Measurements from ENCODE around the gene CRYBB2. TPM values are rescaled to one million over a fixed set of nuclear protein-coding genes. Genes with fewer than 3 reads are reported as not detected.

Gene CRYBB2
- total RNA-seq, 1 experiment from 2014 or later = not detected

DNA sequence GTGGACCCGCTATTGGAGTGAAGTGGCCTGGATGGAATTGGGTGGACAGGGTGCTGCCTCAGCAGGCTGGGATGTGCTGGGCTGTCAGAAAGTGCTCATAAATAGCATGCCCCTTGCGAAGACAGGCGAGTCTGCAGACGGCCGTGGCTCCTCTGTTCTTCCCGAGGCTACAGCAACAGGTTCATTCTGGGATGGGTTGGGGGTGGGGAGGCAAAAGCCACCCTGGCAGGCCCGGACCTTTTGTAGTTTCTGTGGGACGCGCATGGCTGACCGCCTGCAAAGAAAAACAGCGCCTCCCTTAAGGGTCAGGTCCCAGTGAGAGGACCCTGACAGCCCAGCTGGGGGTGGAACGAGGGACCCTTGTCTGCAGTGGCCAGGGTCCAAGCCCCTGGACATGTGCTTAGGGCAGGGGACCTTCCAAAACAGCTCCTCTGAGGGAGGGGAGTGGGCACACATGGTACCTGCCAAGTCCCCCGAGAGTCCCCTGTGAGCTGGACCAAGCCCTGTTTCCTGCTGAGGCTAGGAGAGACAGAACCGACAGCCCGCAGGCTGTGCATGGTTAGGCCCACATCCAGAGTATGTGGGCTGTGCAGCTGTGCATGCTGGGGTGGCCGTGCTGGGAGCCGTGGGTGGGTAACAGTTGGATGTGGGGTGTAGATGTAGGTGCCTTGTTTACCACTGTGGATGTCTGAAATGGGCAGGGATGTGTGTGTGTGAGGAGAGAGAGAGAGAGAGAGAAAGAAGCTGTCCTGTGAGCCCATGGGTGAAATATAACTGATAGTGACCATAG, 19.5 kb upstream of the CRYBB2 start, which contains the start of gene CRYBB3:
Gene CRYBB3, plus strand, starts transcription at position 128 of the 790 bp plus-strand sequence. CDS start 1,539 bp downstream, outside the sequence.
- H2BK5ac ChIP-seq (ENCODE audit: insufficient read length, low read length) = no peak within 1 kb of the TSS
- H3K27ac ChIP-seq (ENCODE audit: insufficient read length, low read depth, low read length) = no peak within 1 kb of the TSS
- no peak within 1 kb of the TSS for H3K9ac ChIP-seq (ENCODE audit: extremely low read depth, insufficient read length, low read length)
- H3K79me2 ChIP-seq (ENCODE audit: insufficient read depth, low read length) = no peaks in the 10 kb centered on the region
- H2AK5ac ChIP-seq (ENCODE audit: insufficient read length, low read length) = no peak within 1 kb of the TSS
- no peak within 1 kb of the TSS for H2BK20ac ChIP-seq (ENCODE audit: low read depth, low read length, poor library complexity, severe bottlenecking)
- peaks cover 0 to 5% of the 10 kb centered on the region in 2 experiments; a peak in 1 of 4 replicates for H3K4me1 Mint-ChIP-seq
- no peak within 1 kb of the TSS for H2BK120ac ChIP-seq (ENCODE audit: low read depth, low read length, poor library complexity, severe bottlenecking)
- TF ChIP-seq, protein P1, sequence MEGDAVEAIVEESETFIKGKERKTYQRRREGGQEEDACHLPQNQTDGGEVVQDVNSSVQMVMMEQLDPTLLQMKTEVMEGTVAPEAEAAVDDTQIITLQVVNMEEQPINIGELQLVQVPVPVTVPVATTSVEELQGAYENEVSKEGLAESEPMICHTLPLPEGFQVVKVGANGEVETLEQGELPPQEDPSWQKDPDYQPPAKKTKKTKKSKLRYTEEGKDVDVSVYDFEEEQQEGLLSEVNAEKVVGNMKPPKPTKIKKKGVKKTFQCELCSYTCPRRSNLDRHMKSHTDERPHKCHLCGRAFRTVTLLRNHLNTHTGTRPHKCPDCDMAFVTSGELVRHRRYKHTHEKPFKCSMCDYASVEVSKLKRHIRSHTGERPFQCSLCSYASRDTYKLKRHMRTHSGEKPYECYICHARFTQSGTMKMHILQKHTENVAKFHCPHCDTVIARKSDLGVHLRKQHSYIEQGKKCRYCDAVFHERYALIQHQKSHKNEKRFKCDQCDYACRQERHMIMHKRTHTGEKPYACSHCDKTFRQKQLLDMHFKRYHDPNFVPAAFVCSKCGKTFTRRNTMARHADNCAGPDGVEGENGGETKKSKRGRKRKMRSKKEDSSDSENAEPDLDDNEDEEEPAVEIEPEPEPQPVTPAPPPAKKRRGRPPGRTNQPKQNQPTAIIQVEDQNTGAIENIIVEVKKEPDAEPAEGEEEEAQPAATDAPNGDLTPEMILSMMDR (conservative IDR thresholded peaks at IDR 0.05) = no peak
- no peaks in the 10 kb centered on the region for H3K23me2 ChIP-seq (ENCODE audit: insufficient read length, low read depth, low read length, poor library complexity, severe bottlenecking)
- H2BK12ac ChIP-seq (ENCODE audit: insufficient read length, low read depth, low read length) = no peak within 1 kb of the TSS
- H3K79me1 ChIP-seq (ENCODE audit: insufficient read depth, low read depth, low read length, poor library complexity, severe bottlenecking) = no peaks in the 10 kb centered on the region
- no peaks in the 10 kb centered on the region for H3K4me1 ChIP-seq (ENCODE audit: insufficient read depth, low read length)
- no peak within 1 kb of the TSS for H3K4me3 Mint-ChIP-seq
- no peaks in the 10 kb centered on the region for H3K27me3 Mint-ChIP-seq (ENCODE audit: low read depth)
- no peaks in the 10 kb centered on the region for H3K9me3 Mint-ChIP-seq
- peak within 1 kb of the TSS in 1 of 3 experiments; percentile 35; a peak in 1 of 7 replicates for H3K27ac Mint-ChIP-seq
- no peak within 1 kb of the TSS for H3T11ph ChIP-seq (ENCODE audit: low read length)
- H3K4ac ChIP-seq (ENCODE audit: low read depth, low read length) = no peak within 1 kb of the TSS
- no peak for DNase-seq
- no peak within 1 kb of the TSS for H2AFZ ChIP-seq (ENCODE audit: low read length)
- H4K5ac ChIP-seq (ENCODE audit: insufficient read length, low read depth, low read length) = no peak within 1 kb of the TSS
- H3K23ac ChIP-seq (ENCODE audit: insufficient read length, low read depth, low read length) = no peak within 1 kb of the TSS
- no peak within 1 kb of the TSS for H3K4me2 ChIP-seq (ENCODE audit: insufficient read depth, insufficient read length, low read length)
- H4K91ac ChIP-seq (ENCODE audit: insufficient read length, low read depth, low read length) = no peak within 1 kb of the TSS
- peaks cover 0 to 8% (median 3%) of the 10 kb centered on the region in 3 experiments; a peak in 2 of 7 replicates for H3K36me3 Mint-ChIP-seq (ENCODE audit: insufficient read depth in 1 of 3, low read depth in 3 of 3)
- H2BK15ac ChIP-seq (ENCODE audit: low read depth, low read length) = no peak within 1 kb of the TSS
- no peaks in the 10 kb centered on the region for H3K27me3 ChIP-seq (ENCODE audit: insufficient read depth, low read length)
- WGBS (ENCODE audit: extremely low coverage, insufficient read length, low lambda C conversion rate) = no CpG with 5 or more reads among the region's 17 CpGs
- no peak within 1 kb of the TSS for H3K14ac ChIP-seq (ENCODE audit: insufficient read depth, low read length)
- no peaks in the 10 kb centered on the region for H3K9me3 ChIP-seq (ENCODE audit: control insufficient read depth, low read depth, low read length)
- no peaks in the 10 kb centered on the region for H4K20me1 ChIP-seq (ENCODE audit: control insufficient read depth, insufficient read depth, insufficient read length)
- no peak within 1 kb of the TSS for H4K8ac ChIP-seq (replicated peaks; ENCODE audit: insufficient read length, low read depth, low read length)
- no peak within 1 kb of the TSS for H3K18ac ChIP-seq (ENCODE audit: insufficient read length, low read depth, low read length)
- H3K56ac ChIP-seq (ENCODE audit: insufficient read length, low read depth, low read length) = no peak within 1 kb of the TSS

All from H9 (cell line).